Fibroblast of villous mesenchyme (primary cell): Measurements from ENCODE around the gene RASSF4. TPM values are rescaled to one million over a fixed set of nuclear protein-coding genes. Genes with fewer than 3 reads are reported as not detected.

Source experiments
- DNase-seq: peaks from one replicate; pipeline ENCODE4 v3.0.0-alpha.2; 2010; ENCODE audit warnings: low read depth
- H3K4me3 ChIP-seq: 2 replicates; pipeline ENCODE4 v1.5.1; 2011; ENCODE audit warnings: low read depth, mild to moderate bottlenecking, low read length
- CTCF ChIP-seq: IDR thresholded peaks from 2 replicates; pipeline ENCODE4 v1.5.1; 2012; ENCODE audit warnings: low read depth, mild to moderate bottlenecking, low read length; ENCODE audit not compliant: insufficient read depth
- total RNA-seq: library from RNA; depleted of rRNA; stranded (reverse); fragments of >200 nt; gene quantifications from 2 replicates; pipeline ENCODE4 v1.2.3, GENCODE V29; 2012

Gene RASSF4
- total RNA-seq, 1 donor, result 6.0 TPM

GRCh38 chr10:45000752-45001380 lies 41.3 kb downstream of the RASSF4 start, which contains the start of gene ZNF22:
ZNF22 (plus strand) TSS chr10:45000923; CDS start chr10:45003369, 2,446 bp downstream.
- TF ChIP-seq CTCF, result no peak
- H3K4me3 ChIP-seq, result peak within 1 kb of the TSS; percentile 72
- peak; percentile 75 for DNase-seq

GRCh38 chr10:45001381-45002148 lies 42.0 kb downstream of the RASSF4 start:
- peak; percentile 70 for DNase-seq
- peak overlapping the region; percentile 72 for H3K4me3 ChIP-seq
- TF ChIP-seq CTCF, result peak; percentile 35

GRCh38 chr10:45003432-45004000 lies 43.9 kb downstream of the RASSF4 start:
- no peak overlapping the region for H3K4me3 ChIP-seq
- DNase-seq, result no peak
- no peak for TF ChIP-seq CTCF

GRCh38 chr10:45004661-45005060 lies 45.1 kb downstream of the RASSF4 start:
- no peak for TF ChIP-seq CTCF
- no peak for DNase-seq
- no peak overlapping the region for H3K4me3 ChIP-seq

GRCh38 chr10:45005284-45005683 lies 45.7 kb downstream of the RASSF4 start:
- H3K4me3 ChIP-seq, result no peak overlapping the region
- TF ChIP-seq CTCF, result no peak

GRCh38 chr10:45006276-45007030 lies 46.9 kb downstream of the RASSF4 start:
- TF ChIP-seq CTCF, result no peak
- no peak overlapping the region for H3K4me3 ChIP-seq
- no peak for DNase-seq

More at GRCh38 chr10:45005284-45005683, 45.7 kb downstream of the RASSF4 start:
- no peak for DNase-seq
